Retinal pigment epithelial cell (primary cell): ENCODE results near the gene CES4A.
"Not testable (repeated sequence)": the region's sequence is repeated elsewhere in the genome, so short reads cannot be mapped to it uniquely, and the experiment has no call there.

Experiments
- DNase-seq: peaks from one replicate; pipeline ENCODE4 v3.0.0-alpha.2; 2010; ENCODE audit warnings: low read depth
- H3K4me3 ChIP-seq: 2 replicates; pipeline ENCODE4 v1.5.1; 2011; ENCODE audit warnings: mild to moderate bottlenecking, low read length, control low read depth, moderate library complexity
- CTCF ChIP-seq: conservative IDR thresholded peaks from 2 replicates; pipeline ENCODE4 v1.5.1; 2011; ENCODE audit warnings: low read depth, low read length, control low read depth, inconsistent platforms

CES4A gene

GRCh38 chr16:66988197-66988788, at the start of gene CES4A:
Gene CES4A (plus strand): TSS chr16:66988589. CDS start chr16:66988773, 184 bp downstream.
- no peak for TF ChIP-seq CTCF
- H3K4me3 ChIP-seq: no peak within 1 kb of the TSS
- no peak for DNase-seq

GRCh38 chr16:66939366-66939765, 49.0 kb upstream of the CES4A start:
- H3K4me3 ChIP-seq: no peak overlapping the region
- no peak for DNase-seq
- no peak for TF ChIP-seq CTCF

GRCh38 chr16:66940236-66940635, 48.2 kb upstream of the CES4A start:
- no peak overlapping the region for H3K4me3 ChIP-seq
- no peak for DNase-seq
- TF ChIP-seq CTCF: no peak

- no peak overlapping the region for H3K4me3 ChIP-seq
- TF ChIP-seq CTCF: no peak
These were observed 45.4 kb upstream of the CES4A start for GRCh38 chr16:66942981-66943380.

GRCh38 chr16:66943426-66944053, 44.8 kb upstream of the CES4A start:
- no peak for DNase-seq
- no peak overlapping the region for H3K4me3 ChIP-seq
- TF ChIP-seq CTCF: no peak

More at GRCh38 chr16:66942981-66943380, 45.4 kb upstream of the CES4A start:
- DNase-seq: no peak

GRCh38 chr16:66944054-66944441, 44.3 kb upstream of the CES4A start:
- no peak overlapping the region for H3K4me3 ChIP-seq
- no peak for DNase-seq
- TF ChIP-seq CTCF: no peak

- H3K4me3 ChIP-seq, DNase-seq: not testable (repeated sequence)
These were observed 43.4 kb upstream of the CES4A start for GRCh38 chr16:66944971-66945370.
